Upper lobe of left lung (tissue), 6 donors: ENCODE measurements around the gene IQCN. TPM values are rescaled to one million over a fixed set of nuclear protein-coding genes. Genes with fewer than 3 reads are reported as not detected.

Experiments used
- ATAC-seq, 2 donors: fragments of 200-7000 bp; cut with Tn5 transposase; one replicate each; pipeline ENCODE4 v1.9.1; 2022; ENCODE audit warnings: mild to moderate bottlenecking in 2 of 2, moderate library complexity in 2 of 2; ENCODE audit not compliant: low FRiP score in 2 of 2
- DNase-seq, 2 donors: peaks; one replicate each; pipeline ENCODE4 v3.0.0-alpha.2; 2019 to 2020
- H3K27ac ChIP-seq, 4 donors: fragments of 200-600 bp; sonication (generic); one replicate each; pipeline ENCODE4 v1.5.1; 2016 to 2019
- H3K27me3 ChIP-seq, 4 donors: fragments of 200-600 bp; sonication (generic); one replicate each; pipeline ENCODE4 v1.5.1; 2017 to 2019
- H3K36me3 ChIP-seq, 4 donors: fragments of 200-600 bp; sonication (generic); one replicate each; pipeline ENCODE4 v1.5.1; 2016 to 2019
- H3K4me1 ChIP-seq, 4 donors: fragments of 200-600 bp; sonication (generic); one replicate each; pipeline ENCODE4 v1.5.1; 2018 to 2019
- H3K4me3 ChIP-seq, 4 donors: fragments of 200-600 bp; sonication (generic); one replicate each; pipeline ENCODE4 v1.5.1; 2017 to 2019; ENCODE audit warnings: mild to moderate bottlenecking in 2 of 4, moderate library complexity in 1 of 4
- H3K9me3 ChIP-seq, 4 donors: fragments of 200-600 bp; sonication (generic); one replicate each; pipeline ENCODE4 v1.5.1; 2018 to 2019
- CTCF ChIP-seq, 6 experiments: fragments of 450-650 bp in 4 of 6; fragments of 200-600 bp in 2 of 6; sonication (generic) in 2 of 6; IDR thresholded peaks; one replicate each; pipeline ENCODE4 v1.5.1; 2016 to 2019; ENCODE audit warnings: antibody characterized with exemption in 6 of 6
- EP300 ChIP-seq, 4 donors: sonication (generic); formaldehyde crosslinking; IDR thresholded peaks; one replicate each; pipeline ENCODE4 v1.5.1; 2017; ENCODE audit warnings: antibody characterized with exemption in 4 of 4, control low read depth in 2 of 4
- POLR2A ChIP-seq, 4 donors: fragments of 450-650 bp; IDR thresholded peaks; one replicate each; pipeline ENCODE4 v1.5.1; 2016 to 2017; ENCODE audit warnings: antibody characterized with exemption in 4 of 4, mild to moderate bottlenecking in 2 of 4
- POLR2AphosphoS5 ChIP-seq, 2 donors: sonication (generic); formaldehyde crosslinking; IDR thresholded peaks; one replicate each; pipeline ENCODE4 v1.5.1; 2017; ENCODE audit warnings: antibody characterized with exemption in 2 of 2
- WGBS, 2 donors: methylation state at CpG; one replicate each; pipeline ENCODE4 v1.1.5; 2017 to 2018; 5-methylcytosine and 5-hydroxymethylcytosine counted together
- total RNA-seq, 6 donors: library from RNA; depleted of rRNA in 4 of 6; stranded (reverse); fragments of >200 nt in 4 of 6; gene quantifications; one replicate each; pipeline versions ENCODE4 v1.1.0 to v1.2.1, GENCODE V29; 2016 to 2021
- donor health status: DM: no; HTN: no; CAD: no; lungs with moderate emphysema.
- donor health status: DM: no; HTN: yes; CAD: no; lungs with severe emphysema.

IQCN gene
- total RNA-seq, 6 donors from 2014 or later: 6.3 to 58.7 (median 11.7) TPM

- ATAC-seq: no peak
- Histone ChIP-seq H3K4me3 (no peak overlapping the region), H3K4me1 (peaks cover 21 to 38% (median 35%) of the 10 kb centered on the region in 4 donors), H3K36me3 (no peaks in the 10 kb centered on the region), H3K27me3 (no peaks in the 10 kb centered on the region), H3K9me3 (no peaks in the 10 kb centered on the region), H3K27ac (peak overlapping the region; percentile 35 to 99 (median 69))
- 61 to 65% methylated on average over 12 of the region's 12 CpGs for WGBS, 2 donors
- no peak for DNase-seq
- no peak for TF ChIP-seq POLR2AphosphoS5 (IDR thresholded peaks at IDR 0.05)
Observed at GRCh38 chr19:18289471-18290301, 15.4 kb upstream of the IQCN start.

GRCh38 chr19:18287836-18288772 lies 13.9 kb upstream of the IQCN start:
- Histone ChIP-seq H3K9me3 (no peaks in the 10 kb centered on the region), H3K27me3 (no peaks in the 10 kb centered on the region), H3K36me3 (no peaks in the 10 kb centered on the region), H3K4me3 (no peak overlapping the region), H3K27ac (peak overlapping the region; percentile 5 to 71 (median 58)), H3K4me1 (peaks cover 19 to 33% (median 31%) of the 10 kb centered on the region in 4 donors)
- no peak for DNase-seq
- WGBS, 2 donors: 49 to 67% methylated on average over 24 to 26 of the region's 26 CpGs
- ATAC-seq: no peak
- TF ChIP-seq CTCF (IDR thresholded peaks at IDR 0.05) (no peak), POLR2AphosphoS5 (IDR thresholded peaks at IDR 0.05) (no peak), POLR2A (IDR thresholded peaks at IDR 0.05) (no peak), EP300 (IDR thresholded peaks at IDR 0.05) (no peak)

GRCh38 chr19:18286973-18287635 lies 12.9 kb upstream of the IQCN start:
- WGBS, 2 donors: 72 to 86% methylated on average over 12 to 20 of the region's 21 CpGs
- H3K9me3 ChIP-seq: no peaks in the 10 kb centered on the region
- no peak for DNase-seq

GRCh38 chr19:18284712-18285360 lies 10.6 kb upstream of the IQCN start:
- H3K4me3 ChIP-seq: no peak overlapping the region
- H3K27ac ChIP-seq: peak overlapping the region; percentile 25 to 65 (median 46)
- 59 to 77% methylated on average over 9 to 12 of the region's 12 CpGs for WGBS, 2 donors
- TF ChIP-seq POLR2A (IDR thresholded peaks at IDR 0.05): no peak
- no peak for TF ChIP-seq POLR2AphosphoS5 (IDR thresholded peaks at IDR 0.05)
- no peak for TF ChIP-seq CTCF (IDR thresholded peaks at IDR 0.05)
- no peak for TF ChIP-seq EP300 (IDR thresholded peaks at IDR 0.05)
- no peaks in the 10 kb centered on the region for H3K27me3 ChIP-seq
- ATAC-seq (no peak), DNase-seq (peak in 1 of 2 donors; percentile 19)
- no peaks in the 10 kb centered on the region for H3K9me3 ChIP-seq
- peaks cover 13 to 23% (median 21%) of the 10 kb centered on the region in 4 donors for H3K4me1 ChIP-seq
- peaks cover 0 to 3% (median 0%) of the 10 kb centered on the region in 4 donors for H3K36me3 ChIP-seq

More at GRCh38 chr19:18286973-18287635, 12.9 kb upstream of the IQCN start:
- Histone ChIP-seq H3K36me3 (no peaks in the 10 kb centered on the region), H3K4me1 (peaks cover 25 to 38% (median 34%) of the 10 kb centered on the region in 4 donors), H3K4me3 (no peak overlapping the region), H3K27ac (peak overlapping the region in 1 of 4 donors; percentile 71), H3K27me3 (no peaks in the 10 kb centered on the region)
- ATAC-seq: no peak
- no peak for TF ChIP-seq POLR2AphosphoS5 (IDR thresholded peaks at IDR 0.05)
- no peak for TF ChIP-seq CTCF (IDR thresholded peaks at IDR 0.05)
- TF ChIP-seq POLR2A (IDR thresholded peaks at IDR 0.05): no peak
- no peak for TF ChIP-seq EP300 (IDR thresholded peaks at IDR 0.05)
